ENCODE results near the gene PCBD2. TPM values are rescaled to one million over a fixed set of nuclear protein-coding genes. Genes with fewer than 3 reads are reported as not detected.
A peak's percentile ranks its signal among the peaks of the same experiment; 100 is the strongest.

Gene PCBD2
- total and polyA plus RNA-seq, 2 experiments from 2014 or later, result 8.7 to 16.0 TPM

- Mint-ChIP-seq H3K27ac (no peak overlapping the region), H3K36me3 (ENCODE audit: low read depth) (peaks cover 2% of the 10 kb centered on the region; the same call in 2 of the 3 replicates), H3K4me3 (no peak overlapping the region), H3K27me3 (ENCODE audit: insufficient read depth, low read depth, poor library complexity) (peaks cover 1% of the 10 kb centered on the region), H3K9me3 (peaks cover 3% of the 10 kb centered on the region), H3K4me1 (peaks cover 2% of the 10 kb centered on the region; the same call in 2 of the 3 replicates)
- DNase-seq (ENCODE audit: low spot score) (no peak), ATAC-seq (no peak)
- H4K20me1 ChIP-seq (replicated peaks; ENCODE audit: insufficient read depth), result no peaks in the 10 kb centered on the region
- no peak overlapping the region for H3K4me2 ChIP-seq
- H3K27me3 ChIP-seq (ENCODE audit: insufficient read depth), result no peaks in the 10 kb centered on the region
- H3K4me1 ChIP-seq (ENCODE audit: insufficient read depth), result no peaks in the 10 kb centered on the region
- no peaks in the 10 kb centered on the region for H3F3A ChIP-seq (replicated peaks; ENCODE audit: low read depth)
- H2AFZ ChIP-seq, result no peak overlapping the region
- no peak overlapping the region for H3K4me3 ChIP-seq
- no peaks in the 10 kb centered on the region for H3K79me2 ChIP-seq (replicated peaks; ENCODE audit: insufficient read depth)
- H3K9me2 ChIP-seq (ENCODE audit: insufficient read depth), result no peaks in the 10 kb centered on the region
- H3K27ac ChIP-seq (ENCODE audit: low read depth), result no peak overlapping the region
- TF ChIP-seq NANOG (IDR thresholded peaks at IDR 0.05; ENCODE audit: borderline replicate concordance) (no peak), ZNF114 (CRISPR knock-in tag; IDR thresholded peaks at IDR 0.05) (no peak), ZNF331 (CRISPR knock-in tag; IDR thresholded peaks at IDR 0.05; ENCODE audit: low read depth) (no peak), STAT1 (IDR thresholded peaks at IDR 0.05; ENCODE audit: unreplicated experiment) (no peak), ETS1 (IDR thresholded peaks at IDR 0.05) (no peak), EZH2phosphoT487 (IDR thresholded peaks at IDR 0.05; ENCODE audit: unreplicated experiment) (no peak), EZH2 (IDR thresholded peaks at IDR 0.05; ENCODE audit: low read depth, unreplicated experiment) (no peak)
- TF ChIP-seq, protein P1, sequence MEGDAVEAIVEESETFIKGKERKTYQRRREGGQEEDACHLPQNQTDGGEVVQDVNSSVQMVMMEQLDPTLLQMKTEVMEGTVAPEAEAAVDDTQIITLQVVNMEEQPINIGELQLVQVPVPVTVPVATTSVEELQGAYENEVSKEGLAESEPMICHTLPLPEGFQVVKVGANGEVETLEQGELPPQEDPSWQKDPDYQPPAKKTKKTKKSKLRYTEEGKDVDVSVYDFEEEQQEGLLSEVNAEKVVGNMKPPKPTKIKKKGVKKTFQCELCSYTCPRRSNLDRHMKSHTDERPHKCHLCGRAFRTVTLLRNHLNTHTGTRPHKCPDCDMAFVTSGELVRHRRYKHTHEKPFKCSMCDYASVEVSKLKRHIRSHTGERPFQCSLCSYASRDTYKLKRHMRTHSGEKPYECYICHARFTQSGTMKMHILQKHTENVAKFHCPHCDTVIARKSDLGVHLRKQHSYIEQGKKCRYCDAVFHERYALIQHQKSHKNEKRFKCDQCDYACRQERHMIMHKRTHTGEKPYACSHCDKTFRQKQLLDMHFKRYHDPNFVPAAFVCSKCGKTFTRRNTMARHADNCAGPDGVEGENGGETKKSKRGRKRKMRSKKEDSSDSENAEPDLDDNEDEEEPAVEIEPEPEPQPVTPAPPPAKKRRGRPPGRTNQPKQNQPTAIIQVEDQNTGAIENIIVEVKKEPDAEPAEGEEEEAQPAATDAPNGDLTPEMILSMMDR (conservative IDR thresholded peaks at IDR 0.05; ENCODE audit: low read depth in 2 of 2), result no peak
- H3K36me3 ChIP-seq (ENCODE audit: insufficient read depth), result no peaks in the 10 kb centered on the region; the same call in 1 of the 2 replicates
These were observed 44.4 kb downstream of the PCBD2 start for GRCh38 chr5:134949316-134949715.

DNA sequence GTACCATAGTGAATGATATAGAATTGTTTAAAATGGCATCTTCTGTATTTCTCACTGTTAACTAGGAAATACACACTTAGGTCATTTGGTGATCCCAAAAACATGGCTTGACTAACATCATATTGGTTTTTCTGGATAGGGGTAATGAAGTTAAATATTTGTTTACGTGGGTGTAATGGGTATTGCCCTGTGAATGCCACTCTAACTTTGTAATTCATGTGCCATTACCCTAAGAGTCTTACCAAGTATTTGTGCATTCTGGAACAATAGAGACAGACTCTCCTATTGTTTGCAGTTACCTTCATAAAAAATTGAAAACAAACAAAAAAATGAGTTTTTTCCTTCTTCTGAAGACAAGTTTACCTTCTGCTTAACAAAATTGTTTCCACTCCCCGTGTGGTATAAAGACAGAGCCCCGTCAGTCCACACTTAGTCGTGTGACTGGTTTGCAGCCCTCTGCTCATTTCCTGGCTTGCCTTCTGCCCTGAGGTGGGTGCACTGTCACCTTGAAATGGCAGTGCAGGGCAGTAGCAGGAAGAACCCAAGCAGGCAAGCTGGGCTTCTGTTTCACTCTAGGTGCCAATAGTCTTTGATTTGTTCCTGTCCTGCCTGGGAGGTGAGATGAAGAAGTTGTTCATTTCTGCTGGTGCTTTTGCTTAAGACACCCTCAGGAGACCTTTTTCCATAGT lies 53.1 kb downstream of the PCBD2 start:
- TF ChIP-seq EZH2phosphoT487 (IDR thresholded peaks at IDR 0.05; ENCODE audit: unreplicated experiment), result no peak
- no peak for TF ChIP-seq POLR2AphosphoS5 (IDR thresholded peaks at IDR 0.05; ENCODE audit: low read depth)
- TF ChIP-seq, protein P2, sequence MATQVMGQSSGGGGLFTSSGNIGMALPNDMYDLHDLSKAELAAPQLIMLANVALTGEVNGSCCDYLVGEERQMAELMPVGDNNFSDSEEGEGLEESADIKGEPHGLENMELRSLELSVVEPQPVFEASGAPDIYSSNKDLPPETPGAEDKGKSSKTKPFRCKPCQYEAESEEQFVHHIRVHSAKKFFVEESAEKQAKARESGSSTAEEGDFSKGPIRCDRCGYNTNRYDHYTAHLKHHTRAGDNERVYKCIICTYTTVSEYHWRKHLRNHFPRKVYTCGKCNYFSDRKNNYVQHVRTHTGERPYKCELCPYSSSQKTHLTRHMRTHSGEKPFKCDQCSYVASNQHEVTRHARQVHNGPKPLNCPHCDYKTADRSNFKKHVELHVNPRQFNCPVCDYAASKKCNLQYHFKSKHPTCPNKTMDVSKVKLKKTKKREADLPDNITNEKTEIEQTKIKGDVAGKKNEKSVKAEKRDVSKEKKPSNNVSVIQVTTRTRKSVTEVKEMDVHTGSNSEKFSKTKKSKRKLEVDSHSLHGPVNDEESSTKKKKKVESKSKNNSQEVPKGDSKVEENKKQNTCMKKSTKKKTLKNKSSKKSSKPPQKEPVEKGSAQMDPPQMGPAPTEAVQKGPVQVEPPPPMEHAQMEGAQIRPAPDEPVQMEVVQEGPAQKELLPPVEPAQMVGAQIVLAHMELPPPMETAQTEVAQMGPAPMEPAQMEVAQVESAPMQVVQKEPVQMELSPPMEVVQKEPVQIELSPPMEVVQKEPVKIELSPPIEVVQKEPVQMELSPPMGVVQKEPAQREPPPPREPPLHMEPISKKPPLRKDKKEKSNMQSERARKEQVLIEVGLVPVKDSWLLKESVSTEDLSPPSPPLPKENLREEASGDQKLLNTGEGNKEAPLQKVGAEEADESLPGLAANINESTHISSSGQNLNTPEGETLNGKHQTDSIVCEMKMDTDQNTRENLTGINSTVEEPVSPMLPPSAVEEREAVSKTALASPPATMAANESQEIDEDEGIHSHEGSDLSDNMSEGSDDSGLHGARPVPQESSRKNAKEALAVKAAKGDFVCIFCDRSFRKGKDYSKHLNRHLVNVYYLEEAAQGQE (IDR thresholded peaks at IDR 0.05; ENCODE audit: unreplicated experiment), result no peak
- no peak for TF ChIP-seq ZNF114 (CRISPR knock-in tag; IDR thresholded peaks at IDR 0.05)
- no peak for TF ChIP-seq NANOG (IDR thresholded peaks at IDR 0.05; ENCODE audit: borderline replicate concordance)
- TF ChIP-seq JUNB (IDR thresholded peaks at IDR 0.05; ENCODE audit: unreplicated experiment), result no peak
- no peak for TF ChIP-seq ZNF331 (CRISPR knock-in tag; IDR thresholded peaks at IDR 0.05; ENCODE audit: low read depth)
- TF ChIP-seq EZH2 (IDR thresholded peaks at IDR 0.05; ENCODE audit: low read depth, unreplicated experiment), result no peak
- no peak for TF ChIP-seq ETS1 (IDR thresholded peaks at IDR 0.05)
- TF ChIP-seq, protein P1 (conservative IDR thresholded peaks at IDR 0.05; ENCODE audit: low read depth in 2 of 2), result no peak
- TF ChIP-seq STAT1 (IDR thresholded peaks at IDR 0.05; ENCODE audit: unreplicated experiment), result no peak
- H3K27ac Mint-ChIP-seq, result peak overlapping the region; percentile 41; the same call in 1 of the 2 replicates
- peaks cover 3% of the 10 kb centered on the region for H3K36me3 ChIP-seq (ENCODE audit: insufficient read depth)

More for the DNA sequence above, 53.1 kb downstream of the PCBD2 start:
- Histone ChIP-seq H3K4me3 (no peak overlapping the region), H3K4me2 (no peak overlapping the region), H3K27ac (ENCODE audit: low read depth) (no peak overlapping the region), H3K27me3 (ENCODE audit: insufficient read depth) (no peaks in the 10 kb centered on the region), H3K4me1 (ENCODE audit: insufficient read depth) (no peaks in the 10 kb centered on the region; the same call in 1 of the 2 replicates), H4K20me1 (replicated peaks; ENCODE audit: insufficient read depth) (no peaks in the 10 kb centered on the region), H3K9me2 (ENCODE audit: insufficient read depth) (no peaks in the 10 kb centered on the region), H2AFZ (no peak overlapping the region), H3F3A (replicated peaks; ENCODE audit: low read depth) (no peaks in the 10 kb centered on the region), H3K79me2 (replicated peaks; ENCODE audit: insufficient read depth) (no peaks in the 10 kb centered on the region)
- DNase-seq (ENCODE audit: low spot score) (no peak), ATAC-seq (peak; percentile 59)
- no peaks in the 10 kb centered on the region for H3K27me3 Mint-ChIP-seq (ENCODE audit: insufficient read depth, low read depth, poor library complexity)
- H3K4me3 Mint-ChIP-seq, result no peak overlapping the region
- H3K36me3 Mint-ChIP-seq (ENCODE audit: low read depth), result peaks cover 14% of the 10 kb centered on the region; the same call in 2 of the 3 replicates
- peaks cover 8% of the 10 kb centered on the region for H3K9me3 Mint-ChIP-seq
- H3K4me1 Mint-ChIP-seq, result peaks cover 11% of the 10 kb centered on the region

Measured in GM23338 (cell line).